ENCODE data around the gene EPHA6. TPM values are rescaled to one million over a fixed set of nuclear protein-coding genes. Genes with fewer than 3 reads are reported as not detected.

EPHA6 gene
- total RNA-seq, 1 experiment from 2014 or later: 0.61 TPM

GRCh38 chr3:97070302-97070701 is 255.9 kb downstream of the EPHA6 start:
- H3K27ac ChIP-seq (ENCODE audit: insufficient read length, low read depth, low read length): no peak overlapping the region
- no peak overlapping the region for H3T11ph ChIP-seq (ENCODE audit: low read length)
- no peaks in the 10 kb centered on the region for H3K4me1 ChIP-seq (ENCODE audit: insufficient read depth, low read length)
- Mint-ChIP-seq H3K4me3 (no peak overlapping the region), H3K4me1 (no peaks in the 10 kb centered on the region), H3K27ac (no peak overlapping the region), H3K27me3 (ENCODE audit: low read depth) (no peaks in the 10 kb centered on the region), H3K36me3 (ENCODE audit: insufficient read depth in 1 of 3, low read depth in 3 of 3) (peaks cover 0 to 3% (median 0%) of the 10 kb centered on the region in 3 experiments; a peak in 2 of 7 replicates), H3K9me3 (peaks cover 0 to 3% of the 10 kb centered on the region in 2 experiments; a peak in 3 of 5 replicates)
- H3K23ac ChIP-seq (ENCODE audit: insufficient read length, low read depth, low read length): no peak overlapping the region
- H2AK5ac ChIP-seq (ENCODE audit: insufficient read length, low read length): no peak overlapping the region
- H2BK15ac ChIP-seq (ENCODE audit: low read depth, low read length): no peak overlapping the region
- H4K91ac ChIP-seq (ENCODE audit: insufficient read length, low read depth, low read length): no peak overlapping the region
- H4K5ac ChIP-seq (ENCODE audit: insufficient read length, low read depth, low read length): no peak overlapping the region
- H3K79me2 ChIP-seq (ENCODE audit: insufficient read depth, low read length): no peaks in the 10 kb centered on the region
- H3K9ac ChIP-seq (ENCODE audit: extremely low read depth, insufficient read length, low read length): no peak overlapping the region
- H3K4me2 ChIP-seq (ENCODE audit: insufficient read depth, insufficient read length, low read length): no peak overlapping the region
- no peaks in the 10 kb centered on the region for H3K27me3 ChIP-seq (ENCODE audit: insufficient read depth, low read length)
- H3K4ac ChIP-seq (ENCODE audit: low read depth, low read length): no peak overlapping the region
- H3K23me2 ChIP-seq (ENCODE audit: insufficient read length, low read depth, low read length, poor library complexity, severe bottlenecking): no peaks in the 10 kb centered on the region
- H2BK120ac ChIP-seq (ENCODE audit: low read depth, low read length, poor library complexity, severe bottlenecking): no peak overlapping the region
- no peaks in the 10 kb centered on the region for H4K20me1 ChIP-seq (ENCODE audit: control insufficient read depth, insufficient read depth, insufficient read length)
- DNase-seq: no peak
- no peak overlapping the region for H3K18ac ChIP-seq (ENCODE audit: insufficient read length, low read depth, low read length)
- no peak overlapping the region for H2BK12ac ChIP-seq (ENCODE audit: insufficient read length, low read depth, low read length)
- no peak overlapping the region for H3K56ac ChIP-seq (ENCODE audit: insufficient read length, low read depth, low read length)
- H3K9me3 ChIP-seq (ENCODE audit: control insufficient read depth, low read depth, low read length): no peaks in the 10 kb centered on the region
- H3K14ac ChIP-seq (ENCODE audit: insufficient read depth, low read length): no peak overlapping the region
- no peak overlapping the region for H4K8ac ChIP-seq (replicated peaks; ENCODE audit: insufficient read length, low read depth, low read length)
- no peak overlapping the region for H2BK20ac ChIP-seq (ENCODE audit: low read depth, low read length, poor library complexity, severe bottlenecking)
- H2BK5ac ChIP-seq (ENCODE audit: insufficient read length, low read length): no peak overlapping the region
- no peaks in the 10 kb centered on the region for H3K79me1 ChIP-seq (ENCODE audit: insufficient read depth, low read depth, low read length, poor library complexity, severe bottlenecking)
- no peak overlapping the region for H2AFZ ChIP-seq (ENCODE audit: low read length)
- no peak for TF ChIP-seq CTCF (conservative IDR thresholded peaks at IDR 0.05)
